Right lung (tissue), 5 donors: ENCODE data around the gene CTIF. TPM values are rescaled to one million over a fixed set of nuclear protein-coding genes. Genes with fewer than 3 reads are reported as not detected.

ENCODE experiments used
- DNase-seq, 2 donors: peaks; one replicate each; pipeline ENCODE4 v3.0.0-alpha.2; 2013
- polyA plus RNA-seq, 5 donors: library from polyadenylated mRNA; unstranded; fragments of 120-200 nt; gene quantifications; one replicate each; pipeline versions ENCODE4 v1.2.1 to v1.2.3, GENCODE V29; 2013; ENCODE audit warnings: inconsistent platforms in 1 of 5, low replicate concordance in 1 of 5; ENCODE audit not compliant: insufficient read length in 5 of 5, insufficient read depth in 1 of 5

CTIF gene
- polyA plus RNA-seq, 5 donors: 21.9 to 37.3 (median 32.3) TPM

DNA sequence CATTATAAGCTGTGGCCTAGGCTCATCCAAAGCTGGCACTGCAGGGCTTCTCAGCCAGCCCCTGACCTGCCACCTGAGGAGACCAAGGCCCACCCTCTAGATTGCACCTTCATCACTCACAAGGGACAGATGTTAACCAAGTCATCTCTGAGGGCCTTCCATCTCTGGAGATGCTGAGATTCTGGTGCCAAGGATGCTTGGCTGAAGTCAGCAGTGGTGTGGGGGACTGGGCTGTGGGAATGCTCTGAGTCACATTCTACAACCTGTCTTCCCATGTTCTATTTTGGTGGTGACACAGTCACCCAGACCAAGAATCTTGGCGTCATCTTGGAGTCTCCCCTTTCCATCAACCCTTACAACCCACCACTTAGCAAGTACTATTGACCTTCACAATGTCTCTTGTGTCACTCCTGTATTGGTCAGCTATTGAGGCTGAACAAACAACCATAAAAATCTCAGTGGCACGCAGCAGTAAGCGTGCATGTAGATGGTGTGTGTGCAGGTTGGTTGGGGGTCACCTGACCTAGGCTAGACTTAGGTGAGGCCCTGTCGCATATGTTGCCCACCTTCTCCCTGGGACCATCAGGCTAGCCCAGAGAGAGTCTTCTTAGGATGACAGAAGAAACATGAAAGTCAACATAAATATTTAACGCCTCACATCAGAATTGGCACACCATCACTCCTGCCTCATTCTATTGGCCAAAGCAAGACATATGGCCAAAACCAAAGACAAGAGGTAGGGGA lies 276.9 kb downstream of the CTIF start:
- DNase-seq: no peak

DNA sequence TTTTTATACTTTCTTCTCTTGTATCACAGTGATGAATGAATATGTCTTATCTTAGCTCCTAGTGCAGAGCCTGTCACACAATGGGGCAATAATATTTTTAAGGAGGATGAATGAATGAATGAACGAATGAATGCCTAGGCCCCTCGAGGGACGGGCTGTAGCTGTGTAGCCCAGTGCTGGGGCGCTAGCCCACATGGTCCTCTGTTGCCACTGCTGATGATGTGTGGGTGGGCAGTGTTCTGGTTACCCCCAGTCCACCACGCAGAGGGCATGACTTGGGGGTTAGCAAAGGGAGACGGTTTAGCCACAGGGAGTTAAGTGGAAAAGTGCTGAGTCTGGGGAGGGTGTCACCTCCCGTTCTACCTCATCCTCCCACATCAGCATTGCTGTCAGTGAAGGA lies 277.7 kb downstream of the CTIF start:
- DNase-seq: no peak

DNA sequence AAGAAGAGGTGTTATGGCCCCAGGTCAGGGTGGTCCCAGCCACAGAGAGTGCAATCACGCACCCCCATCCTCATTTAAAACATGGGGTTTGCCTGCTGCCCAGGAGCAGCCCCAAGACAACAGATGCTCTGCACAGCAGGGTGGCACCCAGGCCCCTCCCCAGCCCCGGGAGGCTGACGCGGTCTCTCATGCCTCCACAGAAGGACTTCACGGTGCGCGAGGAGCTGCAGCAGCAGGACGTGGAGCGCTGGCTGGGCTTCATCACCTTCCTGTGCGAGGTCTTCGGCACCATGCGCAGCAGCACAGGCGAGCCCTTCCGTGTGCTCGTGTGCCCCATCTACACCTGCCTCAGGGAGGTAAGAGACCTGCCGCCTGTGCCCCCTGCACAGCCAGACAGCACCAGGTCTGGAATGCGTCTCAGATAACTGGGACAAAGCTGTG lies 278.2 kb downstream of the CTIF start:
- DNase-seq: no peak

DNA sequence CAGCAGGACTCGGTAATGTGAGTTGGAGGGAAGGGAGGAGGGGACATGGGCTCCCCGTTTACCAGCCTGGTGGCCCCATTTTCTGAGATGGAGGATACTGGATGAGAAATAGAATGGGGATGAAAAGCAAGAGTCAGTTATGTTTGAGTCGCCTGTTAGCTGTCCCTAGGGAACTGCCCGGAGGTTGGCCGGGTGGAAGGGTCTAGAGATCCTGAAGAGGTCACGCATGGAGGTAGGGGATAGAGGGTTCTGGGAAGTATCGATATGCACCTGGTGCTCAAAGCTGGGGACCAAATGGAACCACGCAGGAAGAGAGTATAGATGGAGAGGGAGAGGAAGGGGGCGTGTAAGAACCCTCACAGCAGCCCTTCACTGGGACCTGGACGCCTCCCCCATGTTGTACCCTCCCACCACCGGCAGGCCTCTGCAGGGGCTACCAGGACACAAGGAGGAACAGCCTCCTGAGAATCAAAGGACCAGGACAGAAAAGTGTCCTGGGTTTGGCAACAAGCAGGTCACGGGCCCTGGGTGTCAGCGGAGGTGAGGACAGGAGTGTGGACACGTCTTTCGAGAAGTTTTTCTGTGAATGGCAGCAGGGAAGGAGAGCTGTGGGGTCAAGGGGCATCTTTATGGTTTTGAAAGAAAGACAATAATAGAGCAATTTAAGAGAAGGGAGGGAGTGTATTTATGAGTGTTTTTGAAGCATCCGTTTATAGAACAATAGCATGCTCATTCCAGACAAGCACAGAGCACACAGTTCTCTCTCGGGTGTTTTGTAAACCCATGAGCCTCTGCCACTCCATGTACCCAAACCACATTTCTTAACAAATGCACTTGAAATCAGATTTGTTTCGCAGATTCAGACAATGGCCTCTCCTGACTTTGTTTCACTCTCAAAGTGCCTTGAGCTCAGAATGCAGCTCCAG lies 279.8 kb downstream of the CTIF start:
- no peak for DNase-seq

DNA sequence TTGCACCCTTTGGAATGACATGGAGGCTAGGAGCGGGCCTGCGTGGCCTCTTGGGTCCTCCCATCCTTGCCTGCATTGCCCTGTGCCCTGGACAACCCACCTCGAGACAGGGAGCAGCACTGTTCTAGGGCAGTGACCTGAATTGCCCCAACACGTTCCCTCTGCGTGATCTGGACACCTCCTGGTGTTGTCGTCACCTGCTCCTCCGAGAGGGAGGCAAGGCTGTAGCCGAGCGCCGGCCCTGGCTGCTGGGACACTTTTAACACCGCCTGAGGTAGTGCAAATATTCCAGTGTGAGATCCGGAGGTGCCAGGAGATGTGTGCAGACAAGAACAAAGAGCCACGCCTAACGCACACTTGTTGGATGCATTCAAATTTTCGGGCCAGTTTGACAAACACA lies 280.4 kb downstream of the CTIF start:
- no peak for DNase-seq

DNA sequence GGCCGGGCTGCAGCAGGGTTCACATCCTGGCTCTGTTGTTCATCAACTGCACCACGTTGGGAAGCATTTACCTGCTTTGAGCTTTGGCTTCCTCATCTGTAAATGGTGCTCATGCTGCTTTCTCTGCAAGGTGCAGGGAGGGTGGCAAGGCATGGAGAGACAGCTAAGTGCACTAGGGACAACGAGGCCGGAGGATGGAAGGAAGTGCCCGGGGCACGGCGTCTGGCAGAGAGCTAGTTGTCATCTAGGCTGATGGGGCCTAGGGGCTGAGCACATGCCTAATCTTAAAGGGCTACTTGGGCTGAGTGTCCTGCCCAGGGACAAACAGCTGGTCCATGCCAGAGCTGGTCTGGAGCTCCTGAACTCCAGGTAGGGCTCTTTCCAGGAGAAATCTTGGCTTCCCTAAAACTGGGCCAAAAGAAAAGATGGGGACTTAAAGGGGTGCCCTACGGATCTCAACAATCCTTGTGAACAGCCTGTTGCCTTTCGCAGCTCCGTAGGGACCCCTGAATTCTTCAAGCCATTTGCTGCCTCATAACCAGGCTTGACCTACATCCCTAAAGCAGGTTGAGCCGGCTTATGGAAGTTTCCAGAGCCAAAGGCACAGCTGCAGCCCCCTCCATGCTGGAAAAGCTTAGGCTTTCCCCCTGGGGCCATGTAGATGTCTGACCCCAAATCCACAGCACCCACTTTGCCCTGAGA lies 281.1 kb downstream of the CTIF start:
- no peak for DNase-seq

DNA sequence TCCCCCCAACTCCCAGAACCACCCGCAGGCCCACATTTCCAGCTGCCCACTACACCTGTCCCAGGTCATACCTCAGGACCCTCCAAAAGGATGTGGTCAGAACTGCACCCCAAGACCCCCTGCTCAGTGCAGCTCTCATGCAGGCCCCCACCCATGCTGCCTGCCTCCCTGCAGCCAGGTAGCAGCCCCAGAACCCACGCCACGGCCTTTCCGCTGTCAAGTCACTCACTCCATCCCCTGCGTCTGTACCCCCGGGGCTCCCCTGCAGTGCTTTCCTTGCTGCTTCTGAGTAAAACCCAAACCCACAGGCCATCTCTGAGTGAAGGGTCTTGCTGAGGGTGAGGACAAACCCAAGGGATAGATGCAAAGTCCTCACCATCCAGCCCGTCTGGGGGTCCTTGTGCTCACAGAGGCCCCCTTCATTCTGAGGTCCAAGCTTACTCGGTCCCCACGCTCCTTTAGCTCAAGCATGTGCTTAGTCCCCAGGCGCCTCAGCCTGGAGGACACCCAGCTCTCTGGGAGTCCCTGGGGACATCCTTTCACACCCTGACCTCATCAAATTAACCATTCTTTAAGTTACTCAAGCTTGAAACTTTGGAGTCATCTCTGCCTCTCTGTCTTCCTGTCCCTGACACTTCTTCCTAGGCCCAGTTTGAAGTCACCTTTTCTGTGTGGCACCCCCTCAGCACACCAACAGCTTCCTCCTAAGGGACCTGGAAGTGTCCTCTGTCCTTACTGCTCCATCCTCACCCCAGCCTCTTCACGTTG lies 281.8 kb downstream of the CTIF start:
- no peak for DNase-seq

DNA sequence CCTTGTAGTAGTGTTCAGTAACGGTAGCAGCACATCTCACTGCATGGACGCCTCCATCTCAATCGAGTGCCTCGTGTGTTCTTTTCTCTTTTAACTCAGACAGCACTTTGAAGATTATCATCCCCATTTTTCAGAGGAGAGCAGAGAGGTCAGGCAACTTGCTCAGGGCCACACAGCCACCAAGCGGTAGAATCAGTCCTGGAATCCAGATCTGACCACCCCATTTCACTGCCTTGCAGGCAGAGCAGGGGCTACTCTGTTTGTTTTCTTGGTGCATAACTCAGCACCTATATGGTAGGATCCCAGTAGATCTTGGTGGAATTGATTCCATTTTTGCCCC lies 282.4 kb downstream of the CTIF start:
- no peak for DNase-seq

DNA sequence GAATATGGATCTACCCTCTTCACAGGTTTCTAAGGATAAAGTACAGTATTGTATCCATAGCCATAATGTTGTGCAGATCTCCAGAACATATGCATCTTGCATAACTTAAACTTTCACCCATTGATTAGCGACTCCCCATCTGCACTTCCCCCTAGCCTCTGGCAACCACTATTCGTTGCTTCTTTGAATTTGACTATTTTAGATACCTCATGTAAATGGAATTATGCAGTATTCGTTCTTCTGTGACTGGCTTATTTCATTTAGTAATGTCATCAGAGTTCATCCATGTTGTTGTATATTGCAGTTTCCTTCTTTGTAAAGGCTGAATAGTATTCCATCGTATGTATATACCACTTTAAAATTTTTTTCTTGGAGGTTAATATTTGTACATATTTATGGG lies 283.0 kb downstream of the CTIF start:
- no peak for DNase-seq

DNA sequence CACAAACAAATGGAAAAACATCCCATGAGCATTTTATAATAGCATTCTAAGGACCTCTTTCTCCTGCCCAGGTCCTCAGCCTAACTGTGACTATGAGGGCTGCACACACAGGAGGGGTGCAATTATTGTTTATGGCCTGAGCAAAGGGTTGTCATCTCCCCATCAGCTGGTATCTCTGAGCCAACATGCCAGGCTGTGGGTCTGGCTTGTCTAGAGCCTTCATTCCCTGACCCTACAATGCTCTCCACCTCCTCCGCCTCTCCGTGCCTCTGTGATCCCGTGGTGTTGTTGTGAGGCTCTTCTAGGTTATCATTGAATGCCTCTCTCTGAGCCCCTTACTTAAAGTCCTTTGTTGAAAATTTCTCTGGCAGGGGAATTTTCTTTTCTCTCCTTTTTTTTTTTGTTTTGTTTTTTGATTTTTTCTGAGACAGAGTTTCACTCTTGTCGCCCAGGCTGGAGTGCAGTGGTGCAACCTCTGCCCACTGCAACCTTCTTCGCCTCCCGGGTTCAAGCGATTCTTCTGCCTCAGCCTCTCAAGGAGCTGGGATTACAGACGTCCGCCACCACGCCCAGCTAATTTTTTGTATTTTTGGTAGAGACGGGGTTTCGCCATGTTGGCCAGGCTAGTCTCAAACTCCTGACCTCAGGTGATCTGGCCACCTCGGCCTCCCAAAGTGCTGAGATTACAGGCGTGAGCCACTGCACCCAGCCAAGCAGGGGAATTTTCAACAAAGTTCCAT lies 285.6 kb downstream of the CTIF start:
- no peak for DNase-seq

DNA sequence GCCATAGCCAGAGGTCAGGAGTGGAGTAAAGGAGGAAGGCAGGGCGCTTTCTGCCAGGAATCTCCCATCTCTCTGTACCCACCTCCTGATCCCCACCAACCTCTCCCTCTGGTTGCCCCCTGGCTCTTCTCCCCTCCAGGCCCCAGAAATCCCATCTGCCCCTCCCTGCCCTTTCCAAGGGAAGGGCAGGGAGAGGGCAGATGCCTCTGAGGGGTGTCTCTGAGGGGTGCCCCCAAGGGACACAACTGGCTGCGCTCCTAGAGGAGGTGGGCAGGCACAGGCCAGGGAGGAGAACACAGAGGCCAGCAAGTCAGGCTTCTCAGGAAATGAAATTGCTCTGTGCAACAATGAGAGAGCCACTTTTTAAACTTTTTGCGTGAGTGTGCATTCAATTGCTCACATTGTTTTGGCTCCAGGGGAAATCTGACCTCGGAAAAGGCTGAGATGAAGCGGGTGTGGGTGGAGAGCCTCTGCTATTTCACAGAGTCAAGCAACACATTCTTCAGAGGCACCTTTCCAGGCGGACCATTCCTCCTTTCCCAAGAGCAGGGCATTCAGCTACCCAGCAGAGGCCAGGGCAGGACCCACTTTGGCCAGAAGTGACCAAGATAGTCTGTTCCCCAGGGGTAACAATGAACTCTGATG lies 286.4 kb downstream of the CTIF start:
- DNase-seq: no peak

DNA sequence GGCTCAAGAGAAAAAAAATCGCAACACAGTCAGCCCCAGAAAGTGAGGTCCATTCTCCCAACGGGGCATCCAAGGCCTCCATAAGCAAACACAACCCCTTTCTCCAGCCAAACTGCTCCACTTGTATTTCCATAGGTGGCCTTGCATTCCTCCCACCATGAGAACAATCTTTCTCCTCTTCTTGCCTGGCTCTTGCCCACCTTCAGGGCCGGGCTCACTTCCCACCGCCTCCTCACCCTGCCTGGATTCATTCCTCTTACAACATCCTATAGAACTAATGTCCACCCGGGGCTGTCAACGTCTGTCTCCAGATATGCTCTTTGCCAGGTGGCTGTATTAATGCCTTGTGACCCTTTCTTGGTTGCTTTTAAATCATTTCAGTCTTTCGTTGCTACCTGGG lies 287.4 kb downstream of the CTIF start:
- DNase-seq: no peak

DNA sequence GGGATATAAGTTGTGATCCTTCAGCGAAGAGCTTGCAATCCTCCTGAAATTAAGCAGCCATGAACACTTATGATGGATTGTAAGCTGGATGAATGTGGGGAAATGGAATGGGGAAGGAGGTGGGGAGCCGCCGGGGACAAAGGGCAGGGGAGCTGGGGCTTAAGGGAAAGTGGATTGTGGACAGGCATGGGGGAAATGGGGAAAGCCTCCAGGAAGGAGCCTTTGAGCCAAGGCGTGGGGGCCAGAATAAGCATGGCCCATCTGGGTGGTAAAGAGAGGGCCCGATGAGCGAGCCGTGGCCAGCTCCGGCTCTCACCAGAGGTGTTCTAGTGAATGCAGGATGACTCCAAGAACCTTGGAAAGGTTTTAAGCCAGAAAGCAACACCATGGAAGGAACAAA lies 288.0 kb downstream of the CTIF start:
- no peak for DNase-seq

DNA sequence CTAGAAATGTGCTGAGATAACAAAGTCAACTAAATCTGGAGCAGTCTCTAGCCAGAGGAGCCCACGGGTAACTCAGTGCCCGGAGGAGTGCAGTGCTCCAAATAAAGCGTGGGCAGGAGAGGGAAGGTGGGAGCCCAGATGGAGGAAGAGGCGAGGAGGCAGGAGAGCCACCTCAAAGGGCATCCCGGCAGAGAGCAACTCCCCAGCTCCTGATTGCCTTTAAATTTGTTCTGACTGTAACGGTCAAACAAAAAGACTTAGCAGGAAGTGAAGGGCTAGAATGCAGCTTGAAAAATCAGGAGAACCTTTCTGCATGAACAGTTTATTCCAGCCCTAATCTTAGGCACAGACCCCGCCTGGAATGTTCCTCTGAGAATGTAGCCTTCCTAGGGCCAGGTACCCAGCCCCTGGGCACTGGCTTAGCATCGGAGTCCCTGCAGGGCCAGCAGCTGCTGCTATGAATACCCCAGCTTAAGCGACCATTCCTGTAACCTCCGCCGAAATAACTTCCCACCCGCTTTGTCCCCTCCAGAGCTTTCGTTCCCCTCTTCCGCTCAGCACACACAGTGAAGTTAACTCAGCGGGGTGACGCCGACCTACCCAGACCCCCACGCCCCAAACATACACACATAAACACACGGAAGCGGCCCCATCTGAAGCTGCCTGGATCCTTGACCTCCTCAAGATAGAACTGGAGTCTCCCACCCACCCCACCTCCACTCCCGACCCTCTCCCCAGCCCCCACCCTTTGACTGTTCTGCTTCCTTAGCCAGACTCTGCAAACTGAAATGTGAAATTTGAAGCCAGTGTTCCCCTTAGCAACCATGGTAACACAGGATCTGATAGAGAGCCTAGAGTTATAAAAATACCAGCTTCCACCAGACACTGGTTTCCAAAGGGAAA lies 288.7 kb downstream of the CTIF start:
- peak; percentile 79 to 80 for DNase-seq

DNA sequence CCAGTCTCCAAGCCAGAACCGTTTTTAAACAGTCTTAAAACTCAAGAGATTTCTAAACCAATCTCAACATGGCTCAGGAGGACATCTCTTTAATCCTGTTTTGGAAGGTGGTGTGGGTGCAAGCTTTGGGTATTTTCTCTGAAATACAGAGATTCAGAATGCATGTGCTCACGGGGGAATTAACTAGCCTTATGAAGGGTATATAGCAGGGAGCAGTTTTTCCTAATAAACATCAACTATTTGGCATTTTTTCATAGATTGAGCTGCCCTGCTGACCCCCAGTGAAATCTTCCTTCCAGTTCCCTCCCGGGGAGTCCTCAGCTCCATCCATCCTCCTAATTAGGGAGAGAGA lies 289.3 kb downstream of the CTIF start:
- DNase-seq: no peak

DNA sequence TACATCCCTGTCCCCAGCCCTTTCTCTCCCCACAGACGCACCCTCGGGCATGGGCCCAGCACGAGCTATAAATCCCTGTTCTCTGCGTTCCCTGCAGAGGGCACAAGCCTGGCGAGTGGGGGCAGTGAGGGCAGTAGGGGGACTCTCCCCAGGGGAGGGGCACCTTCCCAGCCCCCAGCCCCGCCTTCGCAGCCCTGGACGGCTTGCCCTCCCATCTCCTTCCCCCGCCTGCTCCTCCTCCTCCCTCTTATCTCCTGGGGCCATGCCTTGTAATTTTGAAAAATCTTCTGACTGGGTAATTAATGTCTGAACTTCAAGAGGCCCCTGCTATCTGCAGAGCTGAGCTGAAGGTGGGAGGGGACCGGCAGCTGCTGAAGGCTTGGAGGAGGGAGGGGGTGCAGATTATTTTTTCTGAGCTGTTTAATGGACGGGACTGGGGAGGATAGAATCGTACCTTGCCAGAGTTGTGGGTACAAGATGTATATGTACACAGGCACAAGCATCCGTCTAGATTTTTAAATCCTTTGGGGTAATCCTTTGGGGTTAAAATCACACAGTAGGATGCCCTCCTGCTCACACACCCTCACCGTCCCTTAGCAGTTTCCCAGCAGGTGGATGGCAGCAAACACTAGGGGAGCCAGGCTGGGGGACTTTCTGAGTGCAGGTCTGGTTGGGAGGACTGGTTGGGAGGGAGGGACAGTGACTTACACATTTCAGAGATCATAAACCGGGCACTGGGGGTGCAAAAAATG lies 290.0 kb downstream of the CTIF start:
- no peak for DNase-seq

DNA sequence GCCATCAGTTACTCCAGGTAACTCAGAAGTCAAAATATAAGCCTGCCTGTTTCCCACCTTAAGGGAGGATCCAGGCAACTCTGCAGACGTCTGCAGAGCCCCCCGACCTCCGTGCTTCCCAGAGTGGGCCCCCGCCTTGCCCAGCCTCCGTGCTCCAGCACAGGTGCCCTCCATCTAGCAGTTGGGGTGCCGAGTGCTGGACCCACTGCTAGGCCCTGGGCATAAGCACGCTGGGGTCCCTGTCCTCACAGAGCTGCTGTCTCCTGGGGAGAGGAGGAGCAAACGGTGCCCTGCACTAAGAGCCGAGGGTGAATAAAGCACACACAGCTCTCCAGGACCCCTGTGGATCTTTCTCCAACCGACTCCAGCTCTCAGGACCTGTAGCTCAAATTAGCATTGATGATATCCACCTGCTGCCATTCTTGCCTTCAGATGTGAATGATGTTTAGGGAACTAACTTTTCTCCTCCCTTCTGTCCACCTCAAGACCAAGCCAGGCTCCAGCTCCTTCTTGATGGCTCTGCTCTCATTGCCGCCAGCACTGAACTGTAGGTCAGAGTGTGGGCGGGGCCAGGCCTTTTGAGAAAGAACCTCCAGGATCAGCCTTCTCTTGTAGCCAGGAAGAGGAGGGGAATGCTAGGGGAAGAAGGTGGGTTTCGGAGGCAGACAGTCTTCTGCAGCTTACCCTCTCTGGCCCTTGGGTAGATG lies 290.8 kb downstream of the CTIF start:
- no peak for DNase-seq

DNA sequence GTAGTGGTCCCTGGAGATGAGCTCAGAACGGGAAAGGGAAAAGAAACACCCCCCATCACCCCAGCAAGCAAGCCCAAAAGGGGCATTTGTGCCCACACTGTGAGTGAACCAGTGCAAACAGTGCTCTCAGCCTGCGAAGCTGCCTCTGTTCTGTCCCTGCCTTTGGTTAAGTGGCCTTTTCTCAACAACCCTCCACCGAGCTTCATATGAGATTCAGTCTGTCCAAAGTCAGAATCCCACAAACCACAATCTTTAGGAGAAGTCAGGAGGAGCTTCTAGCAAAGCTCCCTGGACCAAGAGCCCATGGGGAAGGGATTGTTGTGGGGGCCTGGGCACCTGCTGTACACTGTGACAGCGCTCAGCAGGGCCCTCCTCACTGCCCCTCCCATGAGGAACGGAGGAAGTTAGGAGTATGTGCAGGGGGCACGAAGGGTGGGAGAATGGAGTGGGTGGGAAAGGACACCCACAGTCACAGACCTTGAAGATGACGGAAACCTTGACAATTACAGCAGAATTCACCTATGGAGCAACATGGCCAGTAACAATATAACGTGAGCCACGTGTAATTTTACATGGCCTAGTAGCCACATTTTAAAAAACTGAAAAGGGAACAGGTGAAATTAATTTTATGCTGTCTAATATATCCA lies 292.4 kb downstream of the CTIF start:
- DNase-seq: no peak
